Endothelial cell of umbilical vein (primary cell): ENCODE data around the gene PSMB7. TPM values are rescaled to one million over a fixed set of nuclear protein-coding genes. Genes with fewer than 3 reads are reported as not detected.

Experiments
- BruUV-seq: library from RNA; stranded (reverse); fragments of 400-500 nt; replicated peaks from 2 replicates; lab custom pipeline; 2021; lab: Mats Ljungman, UMichigan
- CTCF ChIA-PET: fragments of 300-600, 350-600 bp; sonication (Branson Sonifier 250); formaldehyde crosslinking; loops from one replicate; lab custom pipeline; 2021; ENCODE audit warnings: antibody characterized with exemption, inconsistent platforms; lab: Charles Lee
- POLR2A ChIA-PET: fragments of 300-600, 350-600 bp; sonication (Branson Sonifier 250); formaldehyde crosslinking; loops from one replicate; lab custom pipeline; 2021; ENCODE audit warnings: antibody characterized with exemption, inconsistent platforms; lab: Charles Lee
- DNase-seq: peaks from one replicate; pipeline ENCODE4 v3.0.0-alpha.2; 2011; ENCODE audit warnings: low read depth, low spot score
- FAIRE-seq: peaks from 2 replicates; lab custom pipeline; 2011; peaks lifted over from hg19 to GRCh38; lab: Jason Lieb, UNC
- H2AFZ ChIP-seq: 2 replicates; pipeline ENCODE4 v1.6.0; 2012; ENCODE audit warnings: low read depth, low read length, control low read depth, inconsistent platforms
- H3K27ac ChIP-seq: 2 replicates; pipeline ENCODE4 v1.5.1; 2011; ENCODE audit warnings: low read depth, mild to moderate bottlenecking, control low read depth, low read length, moderate library complexity; ENCODE audit not compliant: insufficient read depth
- H3K27me3 ChIP-seq, 2 experiments: 2 replicates each; pipeline versions ENCODE4 v1.6.0 to v1.6.1; 2011; ENCODE audit warnings: low read length in 2 of 2, mixed read lengths in 1 of 2; ENCODE audit not compliant: control insufficient read depth in 2 of 2, insufficient read depth in 2 of 2
- H3K36me3 ChIP-seq, 2 experiments: 2 replicates in 1 of 2; 3 replicates in 1 of 2; pipeline ENCODE4 v1.5.1; 2011; ENCODE audit warnings: low read length in 2 of 2, mild to moderate bottlenecking in 1 of 2, moderate library complexity in 1 of 2; ENCODE audit not compliant: control insufficient read depth in 2 of 2, insufficient read depth in 2 of 2; ENCODE audit errors: extremely low read depth in 1 of 2
- H3K4me1 ChIP-seq: 3 replicates; pipeline ENCODE4 v1.5.1; 2011; ENCODE audit warnings: mild to moderate bottlenecking, low read length; ENCODE audit not compliant: control insufficient read depth, insufficient read depth; ENCODE audit errors: extremely low read depth
- H3K4me2 ChIP-seq: 2 replicates; pipeline ENCODE4 v1.6.1; 2011; ENCODE audit warnings: low read length, control low read depth, mixed read lengths; ENCODE audit not compliant: insufficient read depth
- H3K4me3 ChIP-seq, 3 experiments: fragments of 200-600 bp in 1 of 3; sonication (generic), shearing (Covaris generic) in 1 of 3; replicated peaks in 1 of 3; 2 replicates each; pipeline ENCODE4 v1.5.1; 2011 to 2016; ENCODE audit warnings: control low read depth in 3 of 3, low read length in 3 of 3, mild to moderate bottlenecking in 2 of 3, inconsistent platforms in 1 of 3, low read depth in 1 of 3, moderate library complexity in 1 of 3; ENCODE audit not compliant: insufficient read depth in 1 of 3
- H3K79me2 ChIP-seq: 2 replicates; pipeline ENCODE4 v1.6.0; 2012; ENCODE audit warnings: low read length, inconsistent platforms; ENCODE audit not compliant: control insufficient read depth, insufficient read depth
- H3K9ac ChIP-seq: replicated peaks from 2 replicates; pipeline ENCODE3; 2011; ENCODE audit warnings: low read length, control low read depth; ENCODE audit not compliant: insufficient read depth; ENCODE audit errors: extremely low read depth
- H3K9me1 ChIP-seq: replicated peaks from 3 replicates; pipeline ENCODE4 v1.6.0; 2011; ENCODE audit warnings: mild to moderate bottlenecking, low read length; ENCODE audit not compliant: control insufficient read depth, insufficient read depth; ENCODE audit errors: extremely low read depth
- H3K9me3 ChIP-seq: replicated peaks from 2 replicates; pipeline ENCODE4 v1.5.1; 2012; ENCODE audit warnings: low read length, inconsistent platforms; ENCODE audit not compliant: control insufficient read depth, insufficient read depth
- H4K20me1 ChIP-seq: replicated peaks from 2 replicates; pipeline ENCODE3; 2011; ENCODE audit warnings: mild to moderate bottlenecking, low read length; ENCODE audit not compliant: control insufficient read depth, insufficient read depth; ENCODE audit errors: extremely low read depth
- CTCF ChIP-seq, 2 donors: IDR thresholded peaks; 1 replicate in 1 of 2; 2 replicates in 1 of 2; pipeline ENCODE4 v1.5.1; 2011; ENCODE audit warnings: low read length in 2 of 2, mild to moderate bottlenecking in 2 of 2, moderate library complexity in 2 of 2, control low read depth in 1 of 2, inconsistent platforms in 1 of 2, low read depth in 1 of 2; ENCODE audit not compliant: insufficient read depth in 1 of 2; ENCODE audit errors: extremely low read depth in 1 of 2
- EZH2 ChIP-seq: IDR thresholded peaks from 2 replicates; pipeline ENCODE4 v1.6.1; 2012; ENCODE audit warnings: borderline replicate concordance, low read depth, mild to moderate bottlenecking, moderate library complexity, low read length, inconsistent platforms; ENCODE audit not compliant: severe bottlenecking
- FOS ChIP-seq: IDR thresholded peaks from 2 replicates; pipeline ENCODE4 v1.6.1; 2011; ENCODE audit warnings: mild to moderate bottlenecking, low read length, moderate library complexity, borderline replicate concordance; ENCODE audit not compliant: insufficient read depth
- GATA2 ChIP-seq: IDR thresholded peaks from 2 replicates; pipeline ENCODE4 v1.7.0; 2011; ENCODE audit warnings: low read depth, mild to moderate bottlenecking, moderate library complexity, mixed read lengths, low read length; ENCODE audit not compliant: insufficient read length, insufficient read depth
- JUN ChIP-seq: IDR thresholded peaks from 2 replicates; pipeline ENCODE4 v1.6.1; 2011; ENCODE audit warnings: borderline replicate concordance, low read depth; ENCODE audit not compliant: insufficient read length, insufficient read depth
- MYC ChIP-seq: IDR thresholded peaks from one replicate; pipeline ENCODE4 v1.6.1; 2011; ENCODE audit warnings: mild to moderate bottlenecking, low read depth, low read length
- POLR2A ChIP-seq: IDR thresholded peaks from 2 replicates; pipeline ENCODE4 v1.6.1; 2012; ENCODE audit warnings: low read depth, mild to moderate bottlenecking, control low read depth, low read length
- POLR2AphosphoS5 ChIP-seq: IDR thresholded peaks from 2 replicates; pipeline ENCODE4 v1.6.1; 2012; ENCODE audit warnings: low read depth, mild to moderate bottlenecking, control low read depth, low read length, moderate library complexity; ENCODE audit not compliant: insufficient read depth
- dilution Hi-C: fragments of 300-500 bp; cut with MboI; formaldehyde crosslinking; loops from one replicate; pipeline ENCODE4 v1.15.0; 2019; ENCODE audit warnings: low sequenced_read_pairs; ENCODE audit not compliant: extremely low pct_ligation_motif_present
- intact Hi-C: fragments of 100-400 bp; cut with micrococcal nuclease; formaldehyde crosslinking; loops from one replicate; pipeline ENCODE4 v1.10.0; 2022
- polyA plus RNA-seq, 4 experiments: library from polyadenylated mRNA; depleted of rRNA in 3 of 4; stranded (reverse) in 3 of 4; unstranded in 1 of 4; fragments of >200 nt; gene quantifications; 2 replicates each; pipeline versions ENCODE4 v1.2.1 to v1.2.3, GENCODE V29; 2011 to 2012; ENCODE audit warnings: missing spikeins in 1 of 4
- total RNA-seq: library from RNA; stranded (reverse); gene quantifications from 2 replicates; pipeline ENCODE4 v1.2.3, GENCODE V29; 2021
- TF ChIP-seq, protein P1 (sequence below): IDR thresholded peaks from 2 replicates; pipeline ENCODE4 v1.6.1; 2011; ENCODE audit not compliant: insufficient read depth, insufficient read length

PSMB7 gene
- total and polyA plus RNA-seq, 2 donors (not counting 3 experiments of a cell fraction or from before 2014, with no cell fraction given): 227 to 366 TPM

GRCh38 chr9:124348363-124348762 is 66.9 kb downstream of the PSMB7 start:
- dilution Hi-C loops (no loop called here), intact Hi-C loops (no loop called here)
- no peaks in the 10 kb centered on the region for H3K27me3 ChIP-seq
- DNase-seq: no peak
- no peaks in the 10 kb centered on the region for H3K9me1 ChIP-seq
- no peak overlapping the region for H2AFZ ChIP-seq
- no peak overlapping the region for H3K27ac ChIP-seq
- H3K4me3 ChIP-seq: no peak overlapping the region
- peaks cover 10 to 63% of the 10 kb centered on the region in 2 experiments for H3K36me3 ChIP-seq
- no peak for TF ChIP-seq GATA2
- no peak for TF ChIP-seq POLR2A
- TF ChIP-seq, protein P1, sequence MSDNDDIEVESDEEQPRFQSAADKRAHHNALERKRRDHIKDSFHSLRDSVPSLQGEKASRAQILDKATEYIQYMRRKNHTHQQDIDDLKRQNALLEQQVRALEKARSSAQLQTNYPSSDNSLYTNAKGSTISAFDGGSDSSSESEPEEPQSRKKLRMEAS: no peak
- TF ChIP-seq JUN: no peak
- no peak overlapping the region for H3K4me2 ChIP-seq
- H4K20me1 ChIP-seq: no peaks in the 10 kb centered on the region
- FAIRE-seq: no peak
- no peaks in the 10 kb centered on the region for H3K4me1 ChIP-seq
- H3K9ac ChIP-seq: no peak overlapping the region
- ChIA-PET CTCF (no interaction called here), POLR2A (no interaction called here)
- no peaks in the 10 kb centered on the region for H3K9me3 ChIP-seq
- no TSS peak for BruUV-seq
- no peaks in the 10 kb centered on the region for H3K79me2 ChIP-seq

DNA sequence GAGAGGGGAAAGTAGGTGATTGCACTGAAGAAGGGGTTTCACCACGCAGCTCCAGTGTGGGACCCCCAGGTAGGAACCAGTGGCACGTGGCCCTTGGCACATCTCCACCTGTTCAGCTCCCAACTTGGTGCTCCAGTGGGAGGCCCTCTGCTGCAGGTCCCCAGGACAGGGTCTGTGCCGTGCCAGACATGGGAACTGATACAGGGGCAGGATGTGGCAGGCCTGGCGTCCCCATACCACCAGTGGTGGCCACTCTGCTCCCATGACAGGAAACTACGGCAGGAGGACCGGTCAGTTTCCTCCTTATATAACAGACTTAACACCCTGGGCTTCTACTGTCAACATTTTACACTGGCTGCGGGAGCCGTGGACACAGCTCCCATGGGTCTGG is 67.3 kb downstream of the PSMB7 start:
- Histone ChIP-seq H3K9me1 (no peaks in the 10 kb centered on the region), H3K36me3 (peaks cover 7 to 59% of the 10 kb centered on the region in 2 experiments), H3K4me2 (no peak overlapping the region), H3K4me3 (no peak overlapping the region), H3K79me2 (no peaks in the 10 kb centered on the region), H3K27me3 (no peaks in the 10 kb centered on the region), H3K4me1 (no peaks in the 10 kb centered on the region), H2AFZ (no peak overlapping the region), H3K27ac (no peak overlapping the region), H4K20me1 (no peaks in the 10 kb centered on the region), H3K9me3 (no peaks in the 10 kb centered on the region), H3K9ac (no peak overlapping the region)
- TF ChIP-seq CTCF (IDR thresholded peaks at IDR 0.05; ENCODE audit: extremely low read depth in 1 of 2, insufficient read depth in 1 of 2, low read depth in 1 of 2, low read length in 2 of 2) (no peak), GATA2 (no peak), EZH2 (no peak), POLR2AphosphoS5 (no peak), POLR2A (no peak), JUN (no peak), FOS (no peak), MYC (no peak)
- TF ChIP-seq, protein P1: no peak
- BruUV-seq: no TSS peak
- intact Hi-C loops: no loop called here
- ChIA-PET CTCF (interaction anchor here (1.5 kb wide), 1 partner anchor 215 kb away, joined by 3 read pairs; no protein-coding TSS in a partner anchor), POLR2A (no interaction called here)
- DNase-seq: no peak
- dilution Hi-C loops: no loop called here
- FAIRE-seq: no peak
